GM18502 (cell line): ENCODE results near the gene ZRANB1.
"Not testable (repeated sequence)": the region's sequence is repeated elsewhere in the genome, so short reads cannot be mapped to it uniquely, and the experiment has no call there.

ENCODE experiments used
- ATAC-seq: cut with Tn5 transposase; IDR thresholded peaks from one replicate; pipeline ENCODE4 v1.9.1; 2021; ENCODE audit warnings: mild to moderate bottlenecking; ENCODE audit not compliant: unreplicated experiment, poor library complexity

ZRANB1 gene

DNA sequence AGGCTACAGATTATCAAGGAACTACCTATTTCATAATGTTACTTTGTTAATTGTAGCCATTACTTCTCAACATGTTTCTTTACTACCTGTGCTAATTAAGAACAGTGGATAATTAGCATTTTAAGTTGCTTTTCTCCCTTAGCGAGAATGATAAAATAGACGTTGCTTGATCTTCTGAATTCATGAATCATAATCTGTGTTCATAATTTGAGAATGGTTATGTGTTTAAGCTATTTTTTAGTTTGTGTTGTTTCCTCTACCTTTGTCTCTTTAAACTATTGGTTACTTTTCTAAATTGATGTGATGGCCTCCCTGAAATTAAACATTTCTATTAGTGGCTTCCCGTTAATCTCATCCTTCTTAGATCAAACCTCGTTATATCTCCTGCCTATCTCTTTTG lies at the start of gene ZRANB1:
Gene ZRANB1, plus strand, starts transcription at position 301 of the 400 bp plus-strand sequence. CDS start 371 bp downstream, outside the sequence.
- no peak for ATAC-seq

DNA sequence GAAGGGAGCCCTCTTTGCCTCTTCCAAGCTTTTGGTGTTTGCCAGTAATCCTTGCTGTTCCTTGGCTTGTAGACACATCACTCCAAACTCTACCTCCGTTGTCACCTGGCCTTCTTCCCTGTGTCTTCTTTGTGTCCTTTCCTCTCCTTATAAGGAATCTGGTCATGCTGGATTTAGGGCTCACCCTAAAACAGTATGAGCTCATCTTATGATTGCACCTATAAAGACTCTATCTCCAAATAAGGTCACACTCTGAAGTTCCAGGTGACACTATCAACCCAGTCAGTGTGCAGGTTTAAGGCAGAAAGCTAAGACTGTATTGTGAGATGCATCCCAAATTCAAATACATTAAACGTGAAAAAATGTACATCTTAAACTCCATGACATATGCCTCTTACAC lies 49.0 kb upstream of the ZRANB1 start:
- ATAC-seq = no peak

GRCh38 chr10:124894569-124895215 lies 47.2 kb upstream of the ZRANB1 start:
- no peak for ATAC-seq

- no peak for ATAC-seq
Observed at GRCh38 chr10:124896751-124897150, 45.2 kb upstream of the ZRANB1 start.

- ATAC-seq = no peak
Observed at GRCh38 chr10:124898471-124898870, 43.5 kb upstream of the ZRANB1 start.

DNA sequence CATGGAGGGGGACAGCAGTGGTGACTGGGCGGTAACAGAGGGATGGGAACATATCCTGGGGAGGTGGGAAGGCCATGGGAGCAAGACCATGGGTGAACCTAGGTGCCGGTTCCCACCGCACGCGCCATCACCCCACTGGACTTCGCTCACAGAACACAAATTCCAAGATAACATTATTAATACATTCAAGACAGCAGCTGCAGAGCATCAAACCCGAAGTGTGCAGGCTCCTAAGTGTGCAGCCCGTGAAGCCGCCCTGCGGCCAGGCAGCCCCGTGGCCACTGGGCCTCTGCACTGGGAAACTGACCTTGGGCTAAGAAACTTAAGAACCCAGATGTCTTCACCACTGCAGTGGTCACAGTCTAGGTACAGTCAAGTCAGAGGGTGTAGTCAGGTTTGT lies 42.8 kb upstream of the ZRANB1 start:
- ATAC-seq = no peak

GRCh38 chr10:124902462-124902861 lies 39.5 kb upstream of the ZRANB1 start:
- no peak for ATAC-seq

- ATAC-seq = no peak
Observed at GRCh38 chr10:124903111-124903510, 38.8 kb upstream of the ZRANB1 start.

GRCh38 chr10:124904796-124905195 lies 37.1 kb upstream of the ZRANB1 start:
- no peak for ATAC-seq

DNA sequence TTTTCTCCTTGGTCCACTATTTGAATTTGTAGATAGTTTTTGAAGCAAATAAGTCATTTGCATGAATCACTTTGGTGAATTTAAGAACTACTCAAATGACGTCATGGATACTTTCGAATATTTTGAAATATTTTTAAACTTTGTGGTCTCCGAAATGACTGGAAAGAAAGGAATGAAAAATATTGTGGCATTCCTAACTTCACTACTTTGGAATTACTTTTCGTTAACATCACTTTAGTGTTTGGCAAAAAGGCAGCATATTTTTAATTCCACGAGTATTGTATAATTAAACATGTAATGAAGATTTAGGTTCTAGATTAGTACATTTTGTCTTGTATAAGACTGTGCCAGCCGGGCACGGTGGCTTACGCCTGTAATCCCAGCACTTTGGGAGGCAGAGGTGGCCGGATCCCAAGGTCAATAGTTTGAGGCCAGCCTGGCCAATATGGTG lies 35.3 kb upstream of the ZRANB1 start:
- ATAC-seq = no peak

DNA sequence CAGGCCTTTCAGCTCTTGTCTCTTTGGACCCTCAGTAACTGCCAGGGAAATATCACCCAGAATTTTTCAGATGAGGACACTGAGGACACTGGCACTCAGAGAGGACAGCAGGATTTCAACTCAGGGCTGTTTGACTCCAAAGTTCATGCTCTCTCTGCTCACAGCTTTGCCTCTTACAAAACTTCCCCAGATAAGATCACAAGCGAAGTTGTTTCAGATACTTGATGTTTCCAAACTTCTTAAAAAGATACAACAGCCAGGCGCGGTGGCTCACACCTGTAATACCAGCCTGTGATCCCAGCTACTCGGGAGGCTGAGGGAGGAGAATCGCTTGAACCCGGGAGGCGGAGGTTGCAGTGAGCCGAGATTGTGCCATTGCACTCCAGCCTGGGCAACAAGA lies 32.4 kb upstream of the ZRANB1 start:
- no peak for ATAC-seq

- no peak for ATAC-seq
Observed at GRCh38 chr10:124911124-124912067, 30.5 kb upstream of the ZRANB1 start.

DNA sequence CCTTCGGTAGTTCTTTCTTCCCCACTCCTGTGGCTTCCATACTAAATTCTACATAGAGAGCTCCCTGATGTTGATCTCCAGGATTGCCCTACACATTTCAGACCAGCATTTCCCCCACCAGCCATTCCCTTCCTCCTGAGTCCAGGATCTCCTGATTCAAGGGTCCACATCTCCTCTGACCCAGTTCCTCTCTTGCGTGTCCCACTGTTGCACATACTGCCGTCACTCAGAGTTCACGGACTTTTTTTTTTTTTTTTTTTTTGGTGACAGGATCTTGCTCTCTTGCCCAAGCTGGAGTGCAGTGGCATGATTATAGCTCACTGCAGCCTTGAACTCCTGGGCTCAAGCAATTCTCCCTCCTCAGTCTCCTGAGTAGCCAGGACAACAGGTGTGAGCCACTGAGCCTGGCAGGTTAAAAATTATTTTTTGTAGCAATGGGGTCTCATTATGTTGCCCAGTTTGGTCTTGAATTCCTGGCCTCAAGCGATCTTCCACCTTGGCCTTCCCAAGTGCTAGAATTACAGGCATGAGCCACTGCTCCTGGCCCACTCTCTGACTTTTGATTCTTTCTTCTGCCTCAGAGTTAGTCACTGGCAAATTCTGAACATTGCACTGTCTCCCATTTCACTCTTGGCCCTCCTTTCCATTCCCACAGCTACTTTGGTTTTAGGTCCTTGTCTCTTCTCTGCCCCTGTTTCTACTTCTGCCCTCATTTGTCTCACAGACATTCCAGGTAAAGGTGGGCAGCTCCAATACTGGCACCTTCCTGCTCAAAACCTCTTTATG lies 29.6 kb upstream of the ZRANB1 start:
- no peak for ATAC-seq

DNA sequence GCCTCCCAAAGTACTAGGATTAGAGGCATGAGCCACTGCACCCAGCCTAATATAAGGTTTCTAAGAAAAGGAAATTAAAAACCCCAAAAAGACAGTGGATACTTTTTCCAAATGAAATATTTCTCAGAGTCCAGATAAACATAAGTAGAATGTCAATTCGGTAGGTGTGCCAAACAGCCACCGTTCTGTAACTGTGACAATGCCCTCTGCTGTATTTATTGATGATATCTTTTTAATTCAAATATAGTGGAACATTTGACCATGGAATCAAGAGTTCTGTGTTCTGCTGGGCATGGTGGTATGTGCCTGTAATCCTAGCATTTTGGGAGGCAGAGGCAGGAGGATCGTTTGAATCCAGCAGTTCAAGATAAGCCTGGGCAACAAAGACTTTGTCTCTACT lies 28.8 kb upstream of the ZRANB1 start:
- no peak for ATAC-seq

DNA sequence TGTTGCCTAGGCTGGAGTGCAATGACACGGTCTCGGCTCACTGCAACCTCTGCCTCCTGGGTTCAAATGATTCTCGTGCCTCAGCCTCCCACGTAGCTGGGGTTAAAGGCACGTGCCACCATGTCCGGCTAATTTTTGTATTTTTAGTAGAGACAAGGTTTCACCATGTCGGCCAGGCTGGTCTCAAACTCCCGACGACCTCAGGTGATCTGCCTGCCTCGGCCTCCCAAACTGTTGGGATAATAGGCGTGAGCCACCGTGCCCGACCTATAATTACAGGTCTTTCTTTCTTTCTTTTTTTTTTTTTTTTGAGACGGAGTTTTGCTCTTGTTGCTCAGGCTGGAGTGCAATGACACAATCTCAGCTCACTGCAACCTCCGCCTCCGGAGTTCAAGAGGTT lies 27.5 kb upstream of the ZRANB1 start:
- not testable (repeated sequence) for ATAC-seq

DNA sequence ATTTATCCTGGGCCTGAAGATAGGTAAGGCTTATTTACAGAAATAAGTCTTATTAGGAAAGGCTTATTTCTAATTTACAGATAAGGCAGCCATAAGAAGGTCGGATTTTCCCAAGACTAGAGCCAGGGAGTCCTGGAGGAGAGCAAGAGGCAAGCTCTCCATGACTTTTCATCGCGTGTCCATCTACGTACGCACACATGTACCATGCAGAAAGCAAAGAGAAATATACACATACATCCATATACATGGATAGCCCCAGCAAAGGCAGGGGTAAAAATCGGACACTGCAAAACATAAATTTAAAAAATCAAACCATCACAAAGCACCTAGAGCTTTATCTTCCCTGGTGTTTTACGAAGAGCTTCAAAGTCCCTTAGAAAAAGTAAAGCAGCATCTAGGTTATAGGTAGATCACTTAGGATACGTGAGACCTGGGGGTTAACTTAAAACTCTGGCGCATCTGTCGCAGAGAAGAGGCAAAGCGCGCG lies 25.8 kb upstream of the ZRANB1 start:
- ATAC-seq = peak; percentile 9

- ATAC-seq = peak; percentile 96
Observed at GRCh38 chr10:124916585-124917427, 25.1 kb upstream of the ZRANB1 start.

DNA sequence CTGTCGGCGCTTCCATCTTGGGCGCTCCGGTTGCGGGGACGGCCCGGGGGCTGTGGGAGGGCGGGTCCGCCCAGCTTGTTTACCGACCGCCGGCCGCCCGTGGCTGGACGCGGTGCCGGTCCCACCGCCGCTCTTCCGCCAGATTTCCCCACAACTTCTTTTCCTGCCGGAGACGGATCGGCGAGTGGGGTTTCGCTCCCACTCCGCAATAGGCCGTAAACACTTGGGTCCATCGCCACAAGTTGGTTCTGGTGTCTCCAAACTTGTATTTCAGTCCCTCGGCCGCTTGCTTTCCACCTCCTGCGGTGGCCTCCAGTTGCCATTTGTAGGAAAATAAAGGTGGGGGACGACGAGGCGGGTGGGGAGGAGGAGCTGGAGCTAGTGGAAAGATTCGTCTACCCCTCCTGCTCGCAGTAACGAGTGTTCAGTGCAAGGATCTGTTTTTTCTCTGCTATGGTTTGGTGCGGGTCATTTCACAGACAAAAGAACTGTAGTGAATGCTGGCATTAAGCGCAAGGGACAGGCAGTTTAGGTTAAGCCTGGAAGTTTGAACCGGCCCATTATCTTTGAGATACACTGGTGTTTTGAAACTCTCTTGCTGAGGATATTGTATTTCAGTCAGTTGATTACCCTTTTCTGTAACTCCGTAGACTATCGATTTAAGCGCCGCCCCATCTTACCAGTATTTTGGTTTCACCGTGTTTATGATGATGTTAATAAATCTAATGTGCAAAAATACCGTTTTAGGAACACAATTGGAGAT lies 24.3 kb upstream of the ZRANB1 start:
- peak; percentile 13 for ATAC-seq
